Bronchial epithelial cell (primary cell): ENCODE results near the gene MAP3K5. TPM values are rescaled to one million over a fixed set of nuclear protein-coding genes. Genes with fewer than 3 reads are reported as not detected.

Source experiments
- DNase-seq: peaks from one replicate; pipeline ENCODE4 v3.0.0-alpha.2; 2010; ENCODE audit warnings: low read depth
- FAIRE-seq: peaks from 2 replicates; lab custom pipeline; 2011; peaks lifted over from hg19 to GRCh38; lab: Jason Lieb, UNC
- H3K27me3 ChIP-seq: 2 replicates; pipeline ENCODE4 v1.5.1; 2011; ENCODE audit warnings: low read length; ENCODE audit not compliant: control insufficient read depth, insufficient read depth
- H3K36me3 ChIP-seq: 2 replicates; pipeline ENCODE4 v1.5.1; 2011; ENCODE audit warnings: low read length; ENCODE audit not compliant: control insufficient read depth, insufficient read depth
- H3K4me3 ChIP-seq: 2 replicates; pipeline ENCODE4 v1.5.1; 2011; ENCODE audit warnings: mild to moderate bottlenecking, low read depth, low read length, control low read depth
- CTCF ChIP-seq: IDR thresholded peaks from 2 replicates; pipeline ENCODE4 v1.5.1; 2011; ENCODE audit warnings: mild to moderate bottlenecking, moderate library complexity, low read length, control low read depth, inconsistent platforms; ENCODE audit not compliant: insufficient read depth, severe bottlenecking
- total RNA-seq: library from RNA; depleted of rRNA; stranded (reverse); fragments of >200 nt; gene quantifications from 2 replicates; pipeline ENCODE4 v1.2.1, GENCODE V29; 2014

MAP3K5 gene
- total RNA-seq, 1 donor from 2014 or later = 8.2 TPM

GRCh38 chr6:136672144-136672543 lies 120.1 kb downstream of the MAP3K5 start:
- no peak for TF ChIP-seq CTCF
- Histone ChIP-seq H3K4me3 (no peak overlapping the region), H3K27me3 (no peaks in the 10 kb centered on the region), H3K36me3 (no peaks in the 10 kb centered on the region)
- FAIRE-seq (no peak), DNase-seq (no peak)

GRCh38 chr6:136669299-136669699 lies 123.0 kb downstream of the MAP3K5 start:
- Histone ChIP-seq H3K4me3 (no peak overlapping the region), H3K36me3 (no peaks in the 10 kb centered on the region), H3K27me3 (no peaks in the 10 kb centered on the region)
- peak; percentile 89 for DNase-seq
- FAIRE-seq = no peak
- TF ChIP-seq CTCF = no peak

- no peak for TF ChIP-seq CTCF
- FAIRE-seq = no peak
- Histone ChIP-seq H3K27me3 (no peaks in the 10 kb centered on the region), H3K4me3 (no peak overlapping the region), H3K36me3 (no peaks in the 10 kb centered on the region)
- no peak for DNase-seq
These were observed 123.7 kb downstream of the MAP3K5 start for GRCh38 chr6:136668571-136668970.

- no peaks in the 10 kb centered on the region for H3K36me3 ChIP-seq
- H3K27me3 ChIP-seq = no peaks in the 10 kb centered on the region
- TF ChIP-seq CTCF = no peak
- FAIRE-seq (no peak), DNase-seq (no peak)
- no peak overlapping the region for H3K4me3 ChIP-seq
These were observed 126.2 kb downstream of the MAP3K5 start for GRCh38 chr6:136666041-136666440.

- H3K36me3 ChIP-seq = no peaks in the 10 kb centered on the region
- H3K4me3 ChIP-seq = no peak overlapping the region
- H3K27me3 ChIP-seq = no peaks in the 10 kb centered on the region
- DNase-seq (no peak), FAIRE-seq (no peak)
- no peak for TF ChIP-seq CTCF
These were observed 129.7 kb downstream of the MAP3K5 start for GRCh38 chr6:136662347-136663237.

- H3K27me3 ChIP-seq = no peaks in the 10 kb centered on the region
- H3K36me3 ChIP-seq = no peaks in the 10 kb centered on the region
- no peak for TF ChIP-seq CTCF
- DNase-seq (no peak), FAIRE-seq (no peak)
- H3K4me3 ChIP-seq = no peak overlapping the region
These were observed 131.6 kb downstream of the MAP3K5 start for GRCh38 chr6:136660727-136661126.
